Hindlimb muscle (tissue), 1 donor: ENCODE data around the gene IRX6. TPM values are rescaled to one million over a fixed set of nuclear protein-coding genes. Genes with fewer than 3 reads are reported as not detected.
A peak's percentile ranks its signal among the peaks of the same experiment; 100 is the strongest.

Experiments
- DNase-seq: peaks from one replicate; pipeline ENCODE4 v3.0.0-alpha.2; 2013
- polyA plus RNA-seq: library from polyadenylated mRNA; unstranded; fragments of 120-200 nt; gene quantifications from one replicate; pipeline ENCODE4 v1.2.1, GENCODE V29; 2013; ENCODE audit not compliant: insufficient read length

Gene IRX6
- polyA plus RNA-seq, 1 donor: 0.18 TPM

DNA sequence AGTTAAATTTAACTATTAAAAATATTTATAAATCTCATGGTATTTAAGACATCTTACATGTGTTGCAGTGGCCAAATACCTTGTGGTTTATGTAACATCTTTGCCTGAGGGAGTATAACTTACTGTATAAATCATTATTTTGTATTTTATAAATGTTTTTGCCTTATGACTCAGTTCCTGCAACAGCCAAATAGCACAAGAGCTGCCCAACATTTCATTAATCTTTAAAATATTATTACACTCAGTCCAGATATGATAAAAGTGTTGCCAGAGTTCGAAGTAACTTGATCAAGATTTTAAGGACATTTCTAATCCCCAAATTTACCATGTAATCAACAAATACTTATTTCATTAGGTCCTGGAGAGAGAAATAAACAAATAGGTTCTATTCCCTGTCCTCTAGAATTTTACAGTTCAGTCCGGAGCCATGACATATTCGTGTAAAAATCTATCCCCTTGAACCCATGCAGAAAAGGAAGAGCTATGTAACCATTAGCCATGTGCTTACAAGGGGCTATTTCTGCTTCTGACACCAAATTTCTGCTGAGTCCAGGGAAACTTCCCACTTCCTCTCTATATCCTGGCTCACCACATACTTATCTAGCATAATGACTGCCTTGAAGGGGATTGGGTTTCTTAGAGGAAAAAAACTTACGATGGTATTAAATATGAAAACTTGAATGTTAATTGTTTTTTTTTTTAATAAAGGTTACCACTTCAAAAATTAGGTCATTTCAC is 44.0 kb downstream of the IRX6 start:
- DNase-seq: no peak

DNA sequence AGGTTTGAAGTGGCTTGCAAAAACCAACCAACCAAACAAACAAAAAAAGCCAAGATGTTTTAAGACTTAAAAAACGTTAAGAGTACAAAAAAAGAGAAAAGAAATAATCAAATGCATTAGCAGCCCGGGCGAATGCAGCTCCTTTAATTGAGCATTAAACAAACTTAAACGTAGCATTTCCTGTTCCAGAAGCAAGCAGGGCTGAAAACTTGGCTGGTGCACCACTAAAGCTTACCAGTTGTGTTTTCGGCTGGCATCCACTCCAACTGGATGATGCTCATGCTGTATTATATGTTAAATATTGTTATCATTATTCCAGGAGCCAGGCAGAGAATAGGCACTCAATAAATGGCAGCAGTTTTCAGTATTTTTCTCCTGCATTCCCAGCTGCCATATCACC is 45.1 kb downstream of the IRX6 start:
- no peak for DNase-seq

DNA sequence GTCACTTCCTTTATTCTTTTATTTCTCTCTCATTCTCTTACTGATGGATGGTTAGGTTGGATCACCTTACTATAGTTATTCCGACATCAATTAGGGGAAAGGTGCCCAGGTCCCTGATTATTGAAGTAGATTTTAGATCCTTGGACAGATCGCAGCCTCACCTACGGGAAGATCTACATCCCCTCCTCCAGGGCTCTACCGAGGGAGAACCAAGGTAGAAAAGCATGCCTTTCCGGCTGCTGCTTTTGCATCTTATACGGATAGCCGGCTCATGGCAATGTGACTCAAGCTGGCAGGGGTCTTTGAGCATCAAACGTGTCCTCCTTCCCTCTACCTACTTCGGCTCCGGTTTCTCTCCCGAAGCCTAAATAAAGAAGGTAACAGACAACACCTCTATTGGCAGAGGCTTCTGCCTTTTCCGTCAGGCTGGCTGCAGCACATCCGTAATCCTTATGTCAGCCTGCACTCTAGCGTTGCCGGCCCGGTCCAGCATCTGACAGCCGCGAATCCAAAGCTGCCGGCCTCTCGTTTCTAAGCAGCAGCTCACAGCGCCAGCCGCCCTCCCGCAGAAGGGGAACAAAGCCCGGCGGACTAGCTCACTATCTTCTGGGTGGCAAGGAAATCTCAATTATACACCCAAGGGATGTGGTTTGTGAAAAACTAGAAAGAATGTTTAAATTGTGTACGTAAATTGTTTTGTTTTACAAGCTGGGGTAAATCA is 46.9 kb downstream of the IRX6 start:
- peak; percentile 56 for DNase-seq

DNA sequence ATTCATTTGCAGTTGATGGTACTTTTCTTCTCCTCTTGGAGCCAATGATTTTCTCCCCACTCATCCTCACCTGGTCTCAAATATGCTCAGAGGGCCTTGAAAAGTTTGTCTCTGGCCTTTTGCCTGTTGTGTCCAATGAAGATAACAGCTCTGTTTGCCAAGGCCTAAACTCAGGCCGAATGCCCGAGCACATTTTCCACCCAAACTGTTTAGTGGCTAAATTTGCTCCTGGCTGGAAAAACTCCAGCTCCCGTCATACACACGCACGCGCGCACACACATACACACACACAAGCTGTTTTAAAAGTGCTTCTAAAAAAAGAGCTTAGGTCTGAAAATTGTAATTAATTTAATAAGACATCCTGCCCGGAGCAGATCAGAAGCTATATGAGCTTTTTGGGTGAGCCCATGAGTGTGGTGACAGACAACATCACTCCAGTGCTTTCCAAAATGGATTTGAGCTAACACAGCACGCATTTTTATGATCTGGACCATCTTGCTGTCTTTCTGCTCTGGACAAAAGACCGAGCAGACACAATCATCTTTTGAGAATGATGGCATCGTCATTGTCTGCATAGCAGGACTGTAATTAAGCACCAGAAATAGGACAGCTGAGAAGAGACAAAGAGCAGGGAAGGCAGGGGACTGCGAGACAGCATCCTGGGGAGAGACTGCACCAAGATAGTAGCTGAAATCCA is 48.9 kb downstream of the IRX6 start:
- DNase-seq: no peak

DNA sequence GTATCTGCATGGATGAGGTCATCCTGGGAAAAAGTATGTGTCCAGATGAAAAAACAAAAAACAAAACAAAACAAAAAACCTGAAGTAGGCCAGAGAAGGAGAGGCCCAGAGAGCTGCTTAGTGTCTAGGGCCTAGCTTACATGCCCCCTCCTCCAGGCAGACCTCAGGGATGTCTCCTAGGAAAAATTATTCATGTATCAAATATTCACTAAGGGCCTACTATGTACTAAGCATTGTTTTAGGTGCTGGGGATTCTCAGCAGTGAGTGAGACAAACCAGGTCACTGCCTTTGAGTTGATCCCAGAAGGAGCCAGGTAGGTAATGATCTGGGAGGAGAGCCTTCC is 49.5 kb downstream of the IRX6 start:
- no peak for DNase-seq

DNA sequence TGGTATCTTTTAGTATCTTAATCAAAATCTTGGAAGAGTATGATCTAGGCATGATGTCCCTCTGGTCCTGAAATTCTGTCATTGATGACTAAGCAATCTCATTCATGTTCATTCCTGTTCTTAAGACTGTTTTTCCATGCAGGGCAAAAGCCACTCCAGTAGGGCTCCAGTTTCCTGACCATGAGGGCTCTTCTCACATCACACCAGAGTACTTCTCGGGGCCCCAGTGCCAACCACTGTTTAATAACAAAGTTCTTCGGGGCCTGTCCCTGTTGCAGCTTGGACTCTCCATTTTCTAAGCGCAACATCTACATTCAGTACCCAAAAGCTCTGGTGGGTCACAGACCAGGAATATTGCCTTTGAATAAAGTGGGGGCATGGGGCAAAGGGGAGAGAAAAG is 52.0 kb downstream of the IRX6 start:
- DNase-seq: no peak

DNA sequence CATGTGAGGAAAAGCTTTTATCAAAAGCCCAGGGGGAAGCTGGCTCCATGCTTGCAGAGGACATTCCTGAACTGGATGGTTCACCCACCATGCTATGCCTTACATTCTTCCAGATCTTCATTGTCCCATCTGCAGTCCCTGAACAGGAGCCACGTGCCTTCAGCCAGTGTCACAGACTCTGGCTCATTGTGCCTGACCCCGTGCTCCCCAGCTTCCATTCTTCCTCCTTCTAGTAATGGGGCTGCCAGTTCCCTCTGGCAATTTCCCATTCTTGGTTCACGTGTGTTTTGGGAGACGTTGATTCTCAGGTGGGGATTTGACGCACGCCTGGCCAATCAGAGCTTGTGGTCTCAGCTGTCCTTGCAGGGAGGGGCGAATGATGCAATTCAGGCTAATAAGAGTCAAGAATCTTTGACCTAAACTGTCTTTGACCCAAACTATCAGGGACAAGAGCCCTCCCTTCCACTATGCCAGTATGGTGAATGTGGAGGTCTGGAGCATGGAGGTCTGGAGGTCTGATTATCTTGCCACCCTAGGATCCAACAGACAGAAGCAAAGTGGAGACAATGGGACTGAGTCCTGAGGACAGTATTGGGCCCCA is 52.7 kb downstream of the IRX6 start:
- DNase-seq: no peak

DNA sequence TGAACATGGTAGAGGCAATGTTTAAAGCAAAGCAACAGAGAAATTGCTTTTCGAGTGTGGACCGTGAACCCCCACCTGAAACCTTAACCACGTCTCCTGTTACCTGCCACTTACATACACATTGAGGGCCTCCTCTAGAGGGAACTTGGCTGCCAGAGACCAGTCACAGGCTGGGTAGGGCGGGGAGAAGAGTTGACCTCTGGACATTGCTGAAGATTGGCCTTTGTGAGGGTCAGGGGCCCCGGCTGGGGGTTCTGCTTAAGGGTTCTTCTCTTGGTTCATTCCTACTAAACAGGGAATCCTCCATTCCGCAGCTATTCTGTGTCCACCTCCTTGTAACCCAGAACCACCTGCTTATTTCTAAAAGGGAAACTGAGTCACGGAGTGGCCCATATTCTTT is 53.8 kb downstream of the IRX6 start:
- DNase-seq: no peak

DNA sequence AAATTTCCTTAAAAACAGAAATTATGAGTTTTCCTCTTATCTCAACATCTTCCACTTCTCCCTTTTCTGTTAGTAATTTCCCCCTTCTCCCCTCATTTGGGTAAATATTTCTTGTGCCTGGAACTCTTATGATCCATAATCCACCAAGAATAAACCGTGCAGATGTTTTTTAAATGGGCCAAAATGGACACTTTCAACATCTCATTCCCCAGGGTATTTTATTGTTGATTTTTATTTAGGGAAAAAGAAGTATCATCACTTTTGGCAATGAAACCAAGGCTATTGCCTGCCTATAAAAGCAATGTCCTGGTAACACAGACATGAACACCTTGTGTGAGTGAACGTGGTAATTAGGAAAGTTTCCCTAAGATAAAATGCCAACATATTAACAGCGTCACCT is 54.6 kb downstream of the IRX6 start:
- no peak for DNase-seq

DNA sequence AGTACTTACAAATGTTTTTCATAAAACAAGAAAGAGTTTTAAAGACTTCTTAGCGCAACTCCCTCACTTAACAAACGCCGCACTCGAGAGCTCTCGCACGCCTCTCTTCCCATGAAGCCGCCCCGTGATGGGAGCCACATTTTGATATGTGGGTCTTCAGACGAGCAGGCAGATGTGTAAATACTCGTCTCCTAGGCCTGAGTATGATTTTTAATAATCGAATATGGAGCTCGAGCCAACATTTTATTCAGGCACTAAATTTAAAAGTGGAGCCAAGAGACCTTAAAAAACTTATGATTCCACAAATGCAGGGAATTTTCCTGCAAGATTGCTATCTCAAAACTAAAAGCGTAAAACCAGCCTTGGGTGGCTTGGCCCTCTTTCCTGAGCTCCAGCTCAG is 55.4 kb downstream of the IRX6 start:
- no peak for DNase-seq

DNA sequence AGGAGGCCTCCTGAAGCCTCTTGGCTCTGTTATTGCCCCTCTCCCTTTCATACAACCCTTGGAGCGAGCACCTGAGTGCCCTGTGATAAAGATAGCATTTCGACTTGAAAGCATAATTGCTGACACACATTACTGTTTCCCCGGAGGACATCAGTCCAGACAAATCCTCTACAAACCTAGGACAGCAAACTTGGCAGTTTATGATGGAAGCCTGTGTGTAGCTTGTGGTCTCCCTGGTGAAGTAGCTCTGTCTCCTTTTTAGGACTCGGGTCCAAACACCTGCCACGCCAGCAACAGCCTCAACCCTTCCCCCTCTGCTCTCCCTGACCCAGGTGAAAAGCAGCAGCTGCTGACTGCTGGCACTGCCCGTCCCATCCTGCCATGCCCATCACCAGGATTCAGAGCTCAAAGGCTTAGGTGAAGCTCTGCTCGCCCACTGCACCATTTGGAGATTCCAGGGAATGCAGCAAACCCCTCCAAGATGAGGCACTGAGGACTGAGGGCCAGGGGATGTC is 55.9 kb downstream of the IRX6 start:
- DNase-seq: no peak

Other genes with a start within 250 kb of the IRX6 start
- 404 TPM for gene MMP2, start 155.0 kb downstream of the IRX6 start, polyA plus RNA-seq
- gene LPCAT2, start 184.9 kb downstream of the IRX6 start, polyA plus RNA-seq: 20.9 TPM
- gene CAPNS2, start 242.5 kb downstream of the IRX6 start, polyA plus RNA-seq: 0.39 TPM